HG02610 (cell line): ENCODE data around the gene ABCC3.
"Not testable (repeated sequence)": the region's sequence is repeated elsewhere in the genome, so short reads cannot be mapped to it uniquely, and the experiment has no call there.

Experiments
- ATAC-seq: cut with Tn5 transposase; IDR thresholded peaks from one replicate; pipeline ENCODE4 v1.9.1; 2021; ENCODE audit warnings: mild to moderate bottlenecking, moderate library complexity; ENCODE audit not compliant: unreplicated experiment

ABCC3 gene

DNA sequence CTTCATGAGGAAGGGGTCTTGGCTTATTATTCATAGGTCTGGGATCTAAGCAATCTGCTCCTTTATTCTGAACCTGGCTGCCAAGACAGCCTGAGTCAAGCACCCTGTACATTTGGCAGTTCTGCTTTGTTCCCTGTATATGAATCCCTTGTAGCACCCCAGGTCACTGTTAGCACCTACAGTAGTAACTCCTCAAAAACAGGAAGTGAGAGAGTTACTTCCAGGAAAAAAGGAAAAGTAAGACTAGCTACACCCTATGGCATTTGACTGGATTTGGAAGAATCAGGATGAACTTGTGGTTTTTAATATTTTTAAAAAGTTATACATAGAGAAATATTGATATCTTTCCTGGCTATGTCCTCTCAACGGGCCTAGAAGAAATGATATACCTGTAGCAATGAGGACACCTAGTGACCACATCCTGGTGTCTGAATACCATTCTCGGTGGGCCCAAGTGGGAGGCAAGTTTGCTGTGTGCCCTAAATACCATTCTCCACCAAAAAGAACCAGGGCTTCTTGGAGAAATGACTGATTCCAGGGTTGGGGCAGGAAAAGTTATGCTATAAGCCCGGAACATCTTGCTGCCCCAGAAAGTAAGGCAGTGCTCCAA is 63.1 kb downstream of the ABCC3 start:
- no peak for ATAC-seq

- no peak for ATAC-seq
These were observed 64.7 kb downstream of the ABCC3 start for GRCh38 chr17:50699410-50699809.

- ATAC-seq = no peak
These were observed 68.5 kb downstream of the ABCC3 start for GRCh38 chr17:50703162-50703561.

DNA sequence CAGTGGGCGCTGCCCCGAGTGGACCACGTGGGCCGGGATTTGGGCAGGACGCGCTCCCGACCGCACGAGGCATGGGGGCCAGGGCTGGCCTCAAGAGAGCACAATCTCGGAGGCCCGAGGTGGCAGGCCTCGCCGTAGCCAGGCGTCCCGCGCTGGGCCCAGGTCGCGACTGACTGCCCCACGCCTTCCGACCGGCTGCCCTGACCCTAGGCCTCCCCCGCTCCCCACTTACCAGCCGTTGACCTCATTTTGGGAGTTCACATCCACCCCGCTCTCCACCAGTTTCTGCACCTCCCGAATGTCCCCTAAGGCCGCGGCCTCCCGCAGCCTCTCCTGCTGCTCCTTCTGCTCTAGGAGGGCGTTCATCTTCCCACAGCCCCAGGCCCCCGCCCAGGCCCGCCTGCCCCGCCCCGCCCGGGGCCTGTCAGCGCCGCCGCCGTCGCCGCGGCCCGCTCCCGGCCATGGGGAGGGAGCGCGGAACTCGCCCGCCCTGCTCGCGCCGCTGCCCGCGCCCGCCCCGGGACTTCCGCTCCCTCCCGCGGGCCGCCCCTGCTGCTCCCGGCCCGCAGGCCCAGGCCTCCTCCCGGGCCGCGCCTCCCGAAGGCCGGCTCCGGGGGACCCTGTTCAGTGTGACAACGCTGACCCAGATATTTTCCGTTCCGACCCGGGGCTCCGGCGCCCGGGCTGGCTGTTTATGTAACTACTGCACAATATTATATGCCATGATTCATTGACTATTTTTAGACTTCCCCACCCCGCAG is 72.8 kb downstream of the ABCC3 start, which contains the start of gene ANKRD40:
TSS of gene ANKRD40 (minus strand) at position 626 of the 761 bp plus-strand sequence. CDS start at position 366, 260 bp downstream.
- ATAC-seq = peak; percentile 76

DNA sequence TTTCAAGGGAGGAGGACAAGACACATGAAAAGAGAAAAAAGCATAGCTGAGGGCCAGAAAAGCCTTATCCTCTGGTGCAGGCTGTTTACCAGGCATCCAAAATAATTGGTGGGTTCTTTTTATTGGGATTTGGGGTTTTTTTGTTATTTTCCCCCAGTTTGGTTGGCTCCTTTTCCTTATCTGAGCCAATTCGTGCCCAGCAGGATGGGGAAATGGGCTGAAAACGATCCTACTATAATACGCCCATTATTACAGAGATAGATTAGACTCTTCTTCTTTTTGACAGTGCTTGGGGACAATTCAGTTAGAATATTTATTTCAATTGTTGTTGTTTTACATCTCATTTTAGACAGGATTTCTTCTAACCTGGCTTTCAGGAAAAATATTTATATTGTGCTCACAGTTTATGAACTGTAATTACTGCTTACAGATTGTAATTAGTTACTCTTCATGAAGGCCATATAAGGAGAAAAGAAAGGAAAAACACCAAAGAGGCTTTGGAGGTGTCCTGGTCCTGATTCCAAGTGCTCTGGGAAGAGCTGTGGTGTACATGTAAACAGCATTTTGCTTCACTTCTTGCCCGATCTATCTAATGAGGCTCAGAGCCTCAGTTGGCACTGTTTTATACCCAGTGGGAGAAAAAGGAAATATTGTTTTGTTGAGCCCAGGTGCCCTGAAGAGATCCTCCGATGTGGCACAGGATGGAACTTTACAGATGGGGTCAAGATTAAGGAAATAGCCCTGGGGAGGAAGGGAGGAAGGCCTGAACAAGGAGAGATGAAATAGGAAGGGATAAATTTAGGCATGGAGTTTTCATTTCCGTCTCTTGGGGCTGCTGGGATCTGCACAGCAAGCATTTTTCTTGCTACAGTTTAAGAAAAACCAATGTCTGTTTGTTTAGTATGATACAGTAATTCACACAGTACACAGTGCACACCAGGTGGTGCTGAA is 73.6 kb downstream of the ABCC3 start:
- ATAC-seq = peak; percentile 2

DNA sequence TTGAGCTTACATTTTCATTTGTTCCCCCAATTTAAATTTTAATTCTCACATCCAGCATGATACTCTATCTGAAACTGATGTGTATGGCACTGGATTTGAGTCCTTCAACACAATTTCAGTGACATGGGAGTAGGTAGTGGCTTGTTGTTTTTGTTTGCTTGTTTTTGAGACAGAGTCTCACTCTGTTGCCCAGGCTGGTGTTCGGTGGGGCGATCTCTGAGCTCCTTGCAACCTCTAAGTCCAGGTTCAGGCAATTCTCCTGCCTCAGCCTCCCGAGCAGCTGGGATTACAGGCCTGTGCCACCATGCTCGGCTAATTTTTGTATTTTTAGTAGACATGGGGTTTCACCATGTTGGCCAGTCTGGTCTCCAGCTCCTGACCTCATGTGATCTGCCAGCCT is 74.4 kb downstream of the ABCC3 start:
- not testable (repeated sequence) for ATAC-seq

GRCh38 chr17:50710025-50710424 is 75.3 kb downstream of the ABCC3 start:
- no peak for ATAC-seq

GRCh38 chr17:50710650-50711049 is 76.0 kb downstream of the ABCC3 start:
- ATAC-seq = no peak

- no peak for ATAC-seq
These were observed 78.0 kb downstream of the ABCC3 start for GRCh38 chr17:50712641-50713040.

- ATAC-seq = no peak
These were observed 80.8 kb downstream of the ABCC3 start for GRCh38 chr17:50715471-50715870.

DNA sequence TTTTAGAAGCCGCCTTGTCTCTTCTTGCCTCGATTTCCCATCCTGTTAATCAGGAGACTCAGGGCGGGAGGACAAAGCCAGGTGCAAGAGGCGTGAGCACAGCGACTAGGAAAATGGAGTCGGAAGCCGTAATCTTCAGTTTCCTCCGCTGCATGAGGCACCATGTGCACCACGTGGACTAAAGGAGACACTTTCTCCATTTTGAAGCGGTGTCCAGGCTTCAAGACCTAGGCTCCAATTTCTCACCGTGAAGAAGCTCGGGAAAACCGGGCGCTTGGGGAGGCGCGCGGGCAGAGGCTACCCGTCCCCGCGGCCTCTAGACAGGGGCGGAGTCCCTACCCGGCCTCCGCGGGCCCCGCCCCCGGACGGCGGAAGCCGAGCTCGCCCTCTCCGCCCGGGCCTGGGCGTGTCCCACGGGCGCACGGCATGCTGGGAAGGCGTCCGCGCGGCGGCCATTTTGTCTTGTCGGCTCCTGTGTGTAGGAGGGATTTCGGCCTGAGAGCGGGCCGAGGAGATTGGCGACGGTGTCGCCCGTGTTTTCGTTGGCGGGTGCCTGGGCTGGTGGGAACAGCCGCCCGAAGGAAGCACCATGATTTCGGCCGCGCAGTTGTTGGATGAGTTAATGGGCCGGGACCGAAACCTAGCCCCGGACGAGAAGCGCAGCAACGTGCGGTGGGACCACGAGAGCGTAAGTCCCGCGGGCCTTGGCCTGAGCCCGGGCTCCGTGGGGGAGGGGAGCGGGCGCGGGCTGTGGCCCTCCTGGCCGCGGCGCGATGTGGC is 84.7 kb downstream of the ABCC3 start, which contains the start of gene LUC7L3:
TSS of gene LUC7L3 (plus strand) at position 460 of the 780 bp plus-strand sequence. CDS start at position 590, 130 bp downstream.
- peak; percentile 91 for ATAC-seq

DNA sequence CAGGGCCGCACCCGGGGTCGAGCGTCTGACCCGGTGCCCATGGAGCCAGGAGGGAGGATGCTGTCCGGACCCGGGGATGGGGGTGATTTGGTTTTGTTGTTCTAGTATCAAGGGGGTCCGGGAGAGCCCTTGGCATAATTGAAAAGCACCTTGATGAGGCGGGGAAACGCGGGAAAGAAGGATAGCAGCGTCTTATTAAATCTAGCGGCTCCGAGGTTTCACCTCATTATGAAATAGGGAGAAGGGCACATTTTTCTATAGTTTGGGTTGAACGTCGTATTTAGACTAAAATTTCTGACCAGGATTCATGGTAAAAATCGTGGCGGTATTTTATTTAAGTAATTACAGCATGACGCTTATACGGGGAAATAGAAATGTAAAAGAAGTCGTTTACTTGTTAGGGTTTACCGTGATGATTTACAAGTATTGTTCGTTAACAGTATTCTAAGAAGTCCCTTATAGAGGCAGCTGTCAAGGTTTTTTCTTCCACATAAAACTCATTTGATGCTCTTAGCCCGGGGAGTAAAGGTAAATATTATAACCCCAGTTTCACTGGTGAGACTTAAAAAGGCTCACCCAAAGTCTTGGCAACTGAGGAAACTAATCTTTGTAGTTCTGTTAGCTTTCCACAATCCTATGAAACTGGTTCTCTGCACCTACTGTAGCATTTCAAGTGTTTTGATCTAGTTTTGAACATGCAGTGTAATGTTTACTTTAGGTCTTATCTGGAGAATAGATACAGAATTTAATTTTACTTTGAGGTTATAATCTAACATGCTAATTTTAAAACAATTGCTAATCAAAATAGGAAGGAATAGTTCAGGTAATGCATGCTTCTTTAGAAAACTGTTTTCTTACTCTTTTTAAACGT is 85.5 kb downstream of the ABCC3 start:
- no peak for ATAC-seq

DNA sequence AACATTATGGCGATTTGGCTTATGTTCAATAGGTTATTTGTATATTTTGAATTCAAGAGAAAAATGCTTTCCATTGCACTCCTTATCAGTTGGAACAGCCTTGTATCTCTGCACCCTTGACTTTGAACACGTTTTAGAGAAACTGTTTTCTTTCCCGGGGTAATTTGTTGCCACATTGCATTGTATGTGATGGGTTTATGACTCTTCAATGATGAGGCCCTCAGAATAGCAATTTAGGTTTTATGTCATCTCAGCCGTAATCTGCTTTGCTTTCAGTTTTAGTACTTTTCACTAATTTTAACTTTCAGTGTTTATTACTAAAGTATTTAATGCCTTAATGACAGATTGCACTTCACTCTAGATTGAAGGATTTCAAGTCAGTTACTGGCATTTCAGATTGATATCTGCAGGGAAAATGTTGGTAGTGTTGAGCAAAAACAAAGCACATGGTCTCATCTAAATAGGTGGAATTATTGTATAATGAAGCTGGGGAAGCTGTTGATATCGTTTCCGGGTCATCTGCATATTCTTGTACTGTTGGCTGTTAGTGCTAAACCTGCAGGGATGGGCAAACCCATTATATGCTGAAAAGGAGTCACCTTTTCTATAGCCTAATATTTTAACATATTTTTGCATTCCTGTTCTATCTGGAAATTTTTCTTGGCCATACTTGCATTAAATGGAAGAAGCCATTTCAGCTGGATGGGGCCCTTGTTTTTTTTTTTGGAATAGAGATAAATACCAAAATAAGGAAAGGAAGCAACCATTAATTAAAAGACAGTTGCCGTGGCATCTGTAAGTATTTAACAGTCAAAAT is 86.7 kb downstream of the ABCC3 start:
- ATAC-seq = no peak

- no peak for ATAC-seq
These were observed 88.1 kb downstream of the ABCC3 start for GRCh38 chr17:50722746-50723145.

GRCh38 chr17:50724622-50725021 is 89.9 kb downstream of the ABCC3 start:
- not testable (repeated sequence) for ATAC-seq

GRCh38 chr17:50725769-50726655 is 91.3 kb downstream of the ABCC3 start:
- ATAC-seq = no peak

GRCh38 chr17:50728112-50728429 is 93.4 kb downstream of the ABCC3 start:
- no peak for ATAC-seq
